B cell (primary cell): ENCODE results near the gene CUL1.

Experiments used
- EZH2 ChIP-seq: IDR thresholded peaks from 2 replicates; pipeline ENCODE4 v1.6.1; 2012; ENCODE audit warnings: borderline replicate concordance, low read depth, mild to moderate bottlenecking, moderate library complexity, low read length; ENCODE audit not compliant: insufficient read depth, poor library complexity, severe bottlenecking
- TF ChIP-seq, protein P1 (sequence below): fragments of 200-600 bp; IDR thresholded peaks from one replicate; pipeline ENCODE4 v1.8.0; 2022; ENCODE audit warnings: antibody characterized with exemption, mild to moderate bottlenecking

DNA sequence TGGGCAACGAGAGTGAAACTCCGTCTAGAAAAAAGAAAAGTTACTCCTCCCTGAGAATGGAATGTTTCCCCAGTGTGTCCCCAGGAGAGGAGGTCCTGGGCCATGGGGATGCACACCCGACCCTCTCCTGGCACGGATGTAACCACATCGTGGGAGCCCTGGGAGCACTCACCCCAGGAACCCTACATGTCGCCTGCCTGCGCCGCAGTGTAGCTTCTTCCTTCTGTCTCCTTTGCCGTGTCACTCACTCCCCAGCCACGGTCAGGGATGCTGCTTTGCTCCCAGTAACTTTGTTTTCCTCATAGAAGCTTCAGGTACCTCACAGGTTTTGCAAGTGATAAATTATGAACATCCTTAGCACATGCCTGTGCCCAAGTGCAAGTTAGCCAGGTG, 103.4 kb downstream of the CUL1 start:
- TF ChIP-seq, protein P1, sequence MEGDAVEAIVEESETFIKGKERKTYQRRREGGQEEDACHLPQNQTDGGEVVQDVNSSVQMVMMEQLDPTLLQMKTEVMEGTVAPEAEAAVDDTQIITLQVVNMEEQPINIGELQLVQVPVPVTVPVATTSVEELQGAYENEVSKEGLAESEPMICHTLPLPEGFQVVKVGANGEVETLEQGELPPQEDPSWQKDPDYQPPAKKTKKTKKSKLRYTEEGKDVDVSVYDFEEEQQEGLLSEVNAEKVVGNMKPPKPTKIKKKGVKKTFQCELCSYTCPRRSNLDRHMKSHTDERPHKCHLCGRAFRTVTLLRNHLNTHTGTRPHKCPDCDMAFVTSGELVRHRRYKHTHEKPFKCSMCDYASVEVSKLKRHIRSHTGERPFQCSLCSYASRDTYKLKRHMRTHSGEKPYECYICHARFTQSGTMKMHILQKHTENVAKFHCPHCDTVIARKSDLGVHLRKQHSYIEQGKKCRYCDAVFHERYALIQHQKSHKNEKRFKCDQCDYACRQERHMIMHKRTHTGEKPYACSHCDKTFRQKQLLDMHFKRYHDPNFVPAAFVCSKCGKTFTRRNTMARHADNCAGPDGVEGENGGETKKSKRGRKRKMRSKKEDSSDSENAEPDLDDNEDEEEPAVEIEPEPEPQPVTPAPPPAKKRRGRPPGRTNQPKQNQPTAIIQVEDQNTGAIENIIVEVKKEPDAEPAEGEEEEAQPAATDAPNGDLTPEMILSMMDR = no peak
- no peak for TF ChIP-seq EZH2
